Transverse colon (tissue), 4 donors: ENCODE results near the gene CDK5RAP3.

Experiments used
- CTCF ChIP-seq, 5 experiments: fragments of 200-600 bp in 3 of 5; fragments of 450-650 bp in 2 of 5; sonication (generic) in 3 of 5; IDR thresholded peaks; 1 replicate in 2 of 5; 2 replicates in 3 of 5; pipeline ENCODE4 v1.5.1; 2016 to 2017; ENCODE audit warnings: antibody characterized with exemption in 5 of 5, inconsistent platforms in 3 of 5, mild to moderate bottlenecking in 2 of 5, moderate library complexity in 1 of 5
- EP300 ChIP-seq: sonication (generic); formaldehyde crosslinking; IDR thresholded peaks from one replicate; pipeline ENCODE4 v1.6.1; 2017; ENCODE audit warnings: antibody characterized with exemption, low read depth
- POLR2AphosphoS5 ChIP-seq, 3 donors: sonication (generic); formaldehyde crosslinking; IDR thresholded peaks; one replicate each; pipeline ENCODE4 v1.6.1; 2016; ENCODE audit warnings: antibody characterized with exemption in 3 of 3

- TF ChIP-seq POLR2AphosphoS5 (IDR thresholded peaks at IDR 0.05) (no peak), CTCF (IDR thresholded peaks at IDR 0.05) (no peak), EP300 (no peak)
Observed at GRCh38 chr17:47975823-47976205, 4.9 kb downstream of the CDK5RAP3 start.
